ENCODE results near the gene EMP1.

The EMP1 gene

GRCh38 chr12:13193505-13194231, 2.9 kb upstream of the EMP1 start:
- Histone ChIP-seq H3K9ac (ENCODE audit: low read length) (no peak overlapping the region), H3F3A (ENCODE audit: insufficient read depth, low read length) (no peaks in the 10 kb centered on the region), H3K27ac (ENCODE audit: low read depth, low read length, poor library complexity, severe bottlenecking) (no peak overlapping the region), H3K4me3 (ENCODE audit: low read depth, low read length, poor library complexity, severe bottlenecking) (no peak overlapping the region), H3K4me1 (ENCODE audit: insufficient read depth, low read length, severe bottlenecking) (no peaks in the 10 kb centered on the region), H4K20me1 (ENCODE audit: insufficient read depth, low read length) (no peaks in the 10 kb centered on the region), H3K4me2 (ENCODE audit: low read length) (no peak overlapping the region), H3K79me2 (ENCODE audit: insufficient read depth, low read length) (no peaks in the 10 kb centered on the region), H3K36me3 (ENCODE audit: insufficient read depth, low read length) (no peaks in the 10 kb centered on the region), H3K27me3 (ENCODE audit: insufficient read depth, low read length) (no peaks in the 10 kb centered on the region), H3K9me2 (ENCODE audit: low read depth, low read length) (no peaks in the 10 kb centered on the region), H2AFZ (ENCODE audit: low read length) (no peak overlapping the region), H3K9me3 (ENCODE audit: low read length) (no peaks in the 10 kb centered on the region)
- no peak for TF ChIP-seq CTCF (IDR thresholded peaks at IDR 0.05; ENCODE audit: low read length)
- no peak for TF ChIP-seq EZH2 (IDR thresholded peaks at IDR 0.05; ENCODE audit: borderline replicate concordance, low read length)

GRCh38 chr12:13194401-13195110, 2.0 kb upstream of the EMP1 start:
- Histone ChIP-seq H3F3A (ENCODE audit: insufficient read depth, low read length) (no peaks in the 10 kb centered on the region), H3K27ac (ENCODE audit: low read depth, low read length, poor library complexity, severe bottlenecking) (no peak overlapping the region), H3K4me2 (ENCODE audit: low read length) (no peak overlapping the region), H3K9me2 (ENCODE audit: low read depth, low read length) (no peaks in the 10 kb centered on the region), H3K4me3 (ENCODE audit: low read depth, low read length, poor library complexity, severe bottlenecking) (no peak overlapping the region), H4K20me1 (ENCODE audit: insufficient read depth, low read length) (no peaks in the 10 kb centered on the region), H3K27me3 (ENCODE audit: insufficient read depth, low read length) (no peaks in the 10 kb centered on the region), H3K9ac (ENCODE audit: low read length) (no peak overlapping the region), H3K9me3 (ENCODE audit: low read length) (no peaks in the 10 kb centered on the region), H3K36me3 (ENCODE audit: insufficient read depth, low read length) (no peaks in the 10 kb centered on the region), H2AFZ (ENCODE audit: low read length) (no peak overlapping the region), H3K79me2 (ENCODE audit: insufficient read depth, low read length) (no peaks in the 10 kb centered on the region), H3K4me1 (ENCODE audit: insufficient read depth, low read length, severe bottlenecking) (no peaks in the 10 kb centered on the region)
- no peak for TF ChIP-seq CTCF (IDR thresholded peaks at IDR 0.05; ENCODE audit: low read length)
- TF ChIP-seq EZH2 (IDR thresholded peaks at IDR 0.05; ENCODE audit: borderline replicate concordance, low read length), result no peak

- H4K20me1 ChIP-seq (ENCODE audit: insufficient read depth, low read length), result no peaks in the 10 kb centered on the region
- no peaks in the 10 kb centered on the region for H3K36me3 ChIP-seq (ENCODE audit: insufficient read depth, low read length)
- no peak overlapping the region for H3K27ac ChIP-seq (ENCODE audit: low read depth, low read length, poor library complexity, severe bottlenecking)
- no peaks in the 10 kb centered on the region for H3K27me3 ChIP-seq (ENCODE audit: insufficient read depth, low read length)
- no peaks in the 10 kb centered on the region for H3K9me2 ChIP-seq (ENCODE audit: low read depth, low read length)
- H3K9me3 ChIP-seq (ENCODE audit: low read length), result no peaks in the 10 kb centered on the region
- no peaks in the 10 kb centered on the region for H3K4me1 ChIP-seq (ENCODE audit: insufficient read depth, low read length, severe bottlenecking)
- no peak overlapping the region for H3K4me3 ChIP-seq (ENCODE audit: low read depth, low read length, poor library complexity, severe bottlenecking)
- H3K4me2 ChIP-seq (ENCODE audit: low read length), result no peak overlapping the region
- no peaks in the 10 kb centered on the region for H3F3A ChIP-seq (ENCODE audit: insufficient read depth, low read length)
- H3K9ac ChIP-seq (ENCODE audit: low read length), result no peak overlapping the region
- H2AFZ ChIP-seq (ENCODE audit: low read length), result no peak overlapping the region
- H3K79me2 ChIP-seq (ENCODE audit: insufficient read depth, low read length), result no peaks in the 10 kb centered on the region
- TF ChIP-seq EZH2 (IDR thresholded peaks at IDR 0.05; ENCODE audit: borderline replicate concordance, low read length), result no peak
- TF ChIP-seq CTCF (IDR thresholded peaks at IDR 0.05; ENCODE audit: low read length), result no peak
These were observed 1.3 kb upstream of the EMP1 start for GRCh38 chr12:13195250-13195649.
